Kidney (tissue), 14 donors: Measurements from ENCODE around the gene C14orf132. TPM values are rescaled to one million over a fixed set of nuclear protein-coding genes. Genes with fewer than 3 reads are reported as not detected.

Experiments
- DNase-seq, 5 donors: peaks; one replicate each; pipeline ENCODE4 v3.0.0-alpha.2; 2013 to 2020
- FAIRE-seq: peaks from 2 replicates; lab custom pipeline; 2012; peaks lifted over from hg19 to GRCh38; lab: Jason Lieb, UNC
- H3K27ac ChIP-seq, 2 donors: one replicate each; pipeline ENCODE4 v1.7.0; 2013; ENCODE audit warnings: low read depth in 2 of 2, low read length in 2 of 2, inconsistent platforms in 1 of 2
- H3K27me3 ChIP-seq: one replicate; pipeline ENCODE4 v1.7.1; 2013; ENCODE audit warnings: low read length, inconsistent platforms; ENCODE audit not compliant: control insufficient read depth, insufficient read depth
- H3K36me3 ChIP-seq, 3 donors: one replicate each; pipeline versions ENCODE4 v1.7.0 to v1.7.1; 2013; ENCODE audit warnings: low read length in 3 of 3, control low read depth in 1 of 3, inconsistent platforms in 1 of 3; ENCODE audit not compliant: insufficient read depth in 3 of 3, control insufficient read depth in 2 of 3
- H3K4me1 ChIP-seq, 3 donors: one replicate each; pipeline versions ENCODE4 v1.7.0 to v1.7.1; 2013; ENCODE audit warnings: low read length in 3 of 3, inconsistent platforms in 1 of 3, low read depth in 1 of 3; ENCODE audit not compliant: control insufficient read depth in 2 of 3, insufficient read depth in 2 of 3
- H3K4me3 ChIP-seq, 3 donors: one replicate each; pipeline versions ENCODE4 v1.7.0 to v1.8.1; 2013; ENCODE audit warnings: low read length in 3 of 3, control low read depth in 1 of 3, inconsistent platforms in 1 of 3
- H3K9ac ChIP-seq, 3 donors: one replicate each; pipeline versions ENCODE4 v1.7.0 to v1.7.1; 2013; ENCODE audit warnings: low read length in 3 of 3, control low read depth in 1 of 3, inconsistent platforms in 1 of 3
- H3K9me3 ChIP-seq, 3 donors: one replicate each; pipeline versions ENCODE4 v1.7.0 to v1.7.1; 2013; ENCODE audit warnings: low read length in 3 of 3, control low read depth in 1 of 3, inconsistent platforms in 1 of 3; ENCODE audit not compliant: control insufficient read depth in 2 of 3, insufficient read depth in 1 of 3
- intact Hi-C: fragments of 100-400 bp; cut with DNase I; formaldehyde crosslinking; loops from one replicate; pipeline ENCODE4 v1.11.1; 2022
- polyA plus RNA-seq: library from polyadenylated mRNA; stranded (reverse); fragments of 350-450 nt; fragmentation: Illumina TruSeq; extraction: RNeasy Lipid Tissue Mini Kit (QIAGEN cat#74804); gene quantifications from one replicate; pipeline ENCODE4 v1.2.3, GENCODE V29; 2014; ENCODE audit warnings: low read depth, low replicate concordance; ENCODE audit not compliant: insufficient read depth
- total RNA-seq: library from RNA; stranded (reverse); fragmentation: NEBNext Ultra II Directional; extraction: Animal tissue kit (Norgen Biotek cat#: 25700); gene quantifications from one replicate; pipeline ENCODE4 v1.2.1, GENCODE V29; 2021
- TF ChIP-seq, protein P1 (sequence below): IDR thresholded peaks from 3 replicates; pipeline ENCODE4 v1.5.1; 2012; ENCODE audit warnings: mild to moderate bottlenecking, moderate library complexity, borderline replicate concordance; ENCODE audit not compliant: insufficient read depth; ENCODE audit errors: extremely low read depth
- donor health status: control.
- donor health status: control.
- donor health status: control.
- donor health status: control.
- donor health status: control.
- donor health status: DM: yes; HTN: yes; CAD: no.
- donor health status: Normal renal cell carcinoma (clear cell type).

Gene C14orf132
- total and polyA plus RNA-seq, 2 donors from 2014 or later = 6.0 to 17.5 TPM

GRCh38 chr14:96088481-96088880 lies 49.3 kb downstream of the C14orf132 start:
- Histone ChIP-seq H3K27ac (no peak overlapping the region), H3K27me3 (no peaks in the 10 kb centered on the region), H3K36me3 (no peaks in the 10 kb centered on the region), H3K4me1 (peaks cover 0 to under 1% (median 0%) of the 10 kb centered on the region in 3 donors), H3K4me3 (no peak overlapping the region), H3K9ac (no peak overlapping the region), H3K9me3 (no peaks in the 10 kb centered on the region)
- intact Hi-C loops = no loop called here
- peak in 1 of 5 donors; percentile 38 for DNase-seq
- FAIRE-seq = no peak
- TF ChIP-seq, protein P1, sequence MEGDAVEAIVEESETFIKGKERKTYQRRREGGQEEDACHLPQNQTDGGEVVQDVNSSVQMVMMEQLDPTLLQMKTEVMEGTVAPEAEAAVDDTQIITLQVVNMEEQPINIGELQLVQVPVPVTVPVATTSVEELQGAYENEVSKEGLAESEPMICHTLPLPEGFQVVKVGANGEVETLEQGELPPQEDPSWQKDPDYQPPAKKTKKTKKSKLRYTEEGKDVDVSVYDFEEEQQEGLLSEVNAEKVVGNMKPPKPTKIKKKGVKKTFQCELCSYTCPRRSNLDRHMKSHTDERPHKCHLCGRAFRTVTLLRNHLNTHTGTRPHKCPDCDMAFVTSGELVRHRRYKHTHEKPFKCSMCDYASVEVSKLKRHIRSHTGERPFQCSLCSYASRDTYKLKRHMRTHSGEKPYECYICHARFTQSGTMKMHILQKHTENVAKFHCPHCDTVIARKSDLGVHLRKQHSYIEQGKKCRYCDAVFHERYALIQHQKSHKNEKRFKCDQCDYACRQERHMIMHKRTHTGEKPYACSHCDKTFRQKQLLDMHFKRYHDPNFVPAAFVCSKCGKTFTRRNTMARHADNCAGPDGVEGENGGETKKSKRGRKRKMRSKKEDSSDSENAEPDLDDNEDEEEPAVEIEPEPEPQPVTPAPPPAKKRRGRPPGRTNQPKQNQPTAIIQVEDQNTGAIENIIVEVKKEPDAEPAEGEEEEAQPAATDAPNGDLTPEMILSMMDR = no peak

DNA sequence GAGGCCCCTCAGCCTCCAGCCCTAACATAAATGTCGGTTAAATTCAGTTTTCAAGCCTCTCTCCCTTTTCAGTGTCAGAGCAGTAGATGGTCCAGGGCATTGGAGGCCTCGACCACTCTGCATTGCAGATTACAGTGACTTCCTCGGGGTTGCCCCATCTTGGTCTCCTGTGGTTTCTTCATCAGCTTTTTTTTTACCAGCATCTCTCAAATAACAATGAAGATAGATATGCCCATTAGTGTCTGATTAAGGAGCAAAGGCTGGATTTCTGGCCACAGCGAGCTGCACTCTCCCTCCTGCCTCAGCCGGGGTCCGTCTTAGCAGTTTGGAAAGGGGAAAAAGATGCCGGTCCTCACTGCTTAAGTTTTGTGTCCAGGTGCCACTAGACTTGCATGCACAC lies 49.7 kb downstream of the C14orf132 start:
- no peaks in the 10 kb centered on the region for H3K9me3 ChIP-seq
- DNase-seq = peak in 1 of 5 donors; percentile 20

GRCh38 chr14:96089401-96089800 lies 50.2 kb downstream of the C14orf132 start:
- H3K9me3 ChIP-seq = no peaks in the 10 kb centered on the region
- DNase-seq (no peak), FAIRE-seq (no peak)
- no peaks in the 10 kb centered on the region for H3K36me3 ChIP-seq
- TF ChIP-seq, protein P1 = no peak
- H3K4me3 ChIP-seq = no peak overlapping the region
- no peak overlapping the region for H3K27ac ChIP-seq
- H3K9ac ChIP-seq = no peak overlapping the region
- H3K27me3 ChIP-seq = no peaks in the 10 kb centered on the region
- peaks cover 0 to under 1% (median 0%) of the 10 kb centered on the region in 3 donors for H3K4me1 ChIP-seq
- intact Hi-C loops = no loop called here

More for the DNA sequence above, 49.7 kb downstream of the C14orf132 start:
- Histone ChIP-seq H3K36me3 (no peaks in the 10 kb centered on the region), H3K4me1 (no peaks in the 10 kb centered on the region), H3K27ac (no peak overlapping the region), H3K9ac (no peak overlapping the region), H3K27me3 (no peaks in the 10 kb centered on the region), H3K4me3 (no peak overlapping the region)
- no peak for FAIRE-seq
- intact Hi-C loops = no loop called here
- TF ChIP-seq, protein P1 = no peak
